Activated T-helper 1 cell treated with Interleukin-2 at 50 U/mL for 16 hours (primary cell): ENCODE measurements around the gene PRSS33.

ENCODE experiments used
- DNase-seq: peaks from one replicate; pipeline ENCODE4 v3.0.0-alpha.2; 2020; ENCODE audit warnings: low read depth

PRSS33 gene

DNA sequence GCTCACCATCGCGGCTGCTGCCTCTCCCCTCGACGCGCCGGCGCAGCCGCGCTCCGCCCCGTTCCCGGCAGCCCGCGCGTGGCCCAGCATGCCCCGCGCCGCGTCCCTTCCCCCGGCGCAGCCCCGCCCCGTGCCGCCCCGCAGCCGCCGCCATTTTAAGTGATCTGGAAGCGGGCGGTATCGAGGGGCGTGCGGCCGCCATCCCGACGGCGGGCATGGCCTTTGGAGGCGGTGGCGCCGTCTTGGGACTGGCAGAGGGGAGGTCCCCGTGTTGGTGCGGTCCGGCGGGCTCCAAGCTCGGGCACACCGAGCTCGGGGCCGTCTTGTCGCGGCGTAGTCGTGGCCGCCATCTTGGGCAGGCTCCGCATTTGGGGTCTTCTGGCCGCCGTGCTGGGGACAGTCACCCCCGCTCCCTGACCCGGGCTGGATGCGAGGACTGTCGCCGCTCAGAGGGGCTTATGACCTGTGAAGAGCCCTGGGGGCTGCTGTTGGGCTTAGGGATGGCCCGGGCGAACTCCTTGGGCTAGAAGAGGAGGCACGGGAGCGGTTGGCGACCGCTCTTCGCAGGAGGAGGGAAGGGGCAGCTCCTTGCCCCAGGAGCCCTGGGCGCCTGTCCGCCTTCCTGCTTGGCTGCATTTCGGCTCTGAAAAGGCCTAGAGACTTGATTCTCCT is 10.0 kb downstream of the PRSS33 start, which contains the start of gene ELOB:
TSS of gene ELOB (minus strand) at position 50 of the 672 bp plus-strand sequence. CDS start at position 9, 41 bp downstream.
- DNase-seq = peak; percentile 89

DNA sequence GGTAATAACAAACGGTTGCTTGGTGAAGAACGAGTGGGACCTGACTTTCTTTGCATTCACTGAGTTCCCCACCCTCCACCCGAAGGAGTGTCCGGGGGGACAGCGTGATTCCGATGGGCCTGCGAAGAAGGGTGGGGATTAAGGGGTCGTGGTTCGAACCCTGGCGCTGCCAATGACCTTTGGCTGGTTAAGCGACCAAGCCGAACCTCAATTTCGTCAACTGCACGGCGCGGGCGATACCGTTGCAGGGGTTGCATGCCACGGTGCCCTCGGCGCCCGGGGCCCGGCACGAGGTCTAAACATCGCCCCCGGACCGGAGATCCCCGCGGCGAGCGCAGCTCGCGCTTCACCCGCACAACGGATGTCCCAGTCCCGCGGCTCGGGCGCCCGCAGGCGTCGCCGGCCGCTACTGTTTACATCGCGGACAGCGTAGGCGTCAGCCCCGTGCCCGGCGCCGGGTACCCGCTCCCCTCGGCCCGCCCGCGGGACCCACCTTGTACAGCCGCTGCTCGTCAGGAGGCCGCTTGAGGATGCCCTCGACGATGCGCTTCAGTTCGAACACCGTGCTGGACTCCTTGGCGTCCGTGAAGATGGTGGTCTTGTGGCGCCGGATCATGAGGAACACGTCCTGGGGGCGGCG is 10.7 kb downstream of the PRSS33 start:
- peak; percentile 22 for DNase-seq

DNA sequence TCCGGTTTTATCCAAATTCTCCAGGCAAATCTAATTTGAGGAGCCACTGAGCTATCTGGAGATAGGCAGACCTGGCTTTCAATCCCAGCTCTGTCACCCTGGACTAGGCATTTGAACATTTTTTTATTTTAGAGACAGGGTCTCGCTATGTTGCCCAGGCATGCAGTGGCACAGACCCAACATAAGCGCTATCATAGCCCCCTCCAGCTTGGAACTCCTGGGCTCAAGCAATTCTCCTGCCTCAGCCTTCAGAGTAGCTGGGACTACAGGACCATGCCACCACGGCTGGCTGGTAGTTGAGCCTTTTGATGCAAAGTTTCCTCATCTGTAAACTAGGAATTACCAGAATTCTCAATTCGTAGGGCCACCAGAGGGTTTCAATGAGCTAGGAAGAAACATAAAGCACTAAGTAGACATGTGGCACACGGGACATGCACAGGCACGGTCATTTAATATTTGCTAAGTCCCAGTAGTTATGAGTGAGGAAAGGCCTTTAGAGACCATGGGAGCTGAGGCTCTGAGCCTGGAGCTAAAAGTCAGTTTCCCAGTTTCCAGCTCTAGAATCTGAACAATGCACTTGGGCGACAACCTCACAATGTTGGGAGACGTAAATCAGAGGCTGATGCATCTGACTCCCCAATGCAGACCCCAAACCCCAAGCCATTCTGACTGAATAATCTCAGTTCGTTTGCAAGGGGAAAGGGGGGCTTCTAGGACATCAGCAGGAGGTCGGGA is 11.4 kb downstream of the PRSS33 start:
- DNase-seq = no peak

DNA sequence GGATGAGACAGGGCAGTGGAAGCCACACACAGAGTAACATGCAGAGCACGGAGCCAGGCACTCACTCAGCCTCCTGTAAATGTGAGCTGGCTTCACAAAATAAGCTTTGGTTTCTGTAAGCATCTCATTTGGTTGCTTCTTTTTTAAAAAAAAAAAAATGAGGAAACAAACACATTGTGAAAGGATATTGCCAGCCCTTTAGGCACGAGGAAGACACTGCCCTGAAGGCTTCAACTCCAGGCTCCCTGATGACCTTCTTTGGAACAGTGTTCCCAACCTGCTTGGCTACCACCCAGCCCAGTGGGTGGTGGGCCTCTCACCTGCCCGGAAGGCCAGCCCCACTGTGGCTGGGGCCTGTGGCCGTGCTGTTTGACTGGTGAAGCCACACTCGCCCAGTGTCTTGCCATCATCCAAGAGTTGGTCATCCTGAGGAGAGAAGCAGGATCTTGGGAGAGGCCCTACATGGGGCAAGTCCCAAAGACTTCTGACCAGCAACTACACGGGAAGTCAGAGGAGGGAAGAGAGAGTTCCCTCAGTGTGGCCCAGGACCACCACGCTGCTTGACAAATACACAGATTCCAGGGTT is 12.1 kb downstream of the PRSS33 start:
- no peak for DNase-seq

GRCh38 chr16:2774161-2774891 is 13.0 kb downstream of the PRSS33 start:
- DNase-seq = no peak

- DNase-seq = no peak
These were observed 14.0 kb downstream of the PRSS33 start for GRCh38 chr16:2773188-2773968.

- no peak for DNase-seq
These were observed 15.6 kb downstream of the PRSS33 start for GRCh38 chr16:2771496-2772402.

- no peak for DNase-seq
These were observed 17.1 kb downstream of the PRSS33 start for GRCh38 chr16:2770057-2770951.

GRCh38 chr16:2769675-2770056 is 17.7 kb downstream of the PRSS33 start:
- DNase-seq = no peak

DNA sequence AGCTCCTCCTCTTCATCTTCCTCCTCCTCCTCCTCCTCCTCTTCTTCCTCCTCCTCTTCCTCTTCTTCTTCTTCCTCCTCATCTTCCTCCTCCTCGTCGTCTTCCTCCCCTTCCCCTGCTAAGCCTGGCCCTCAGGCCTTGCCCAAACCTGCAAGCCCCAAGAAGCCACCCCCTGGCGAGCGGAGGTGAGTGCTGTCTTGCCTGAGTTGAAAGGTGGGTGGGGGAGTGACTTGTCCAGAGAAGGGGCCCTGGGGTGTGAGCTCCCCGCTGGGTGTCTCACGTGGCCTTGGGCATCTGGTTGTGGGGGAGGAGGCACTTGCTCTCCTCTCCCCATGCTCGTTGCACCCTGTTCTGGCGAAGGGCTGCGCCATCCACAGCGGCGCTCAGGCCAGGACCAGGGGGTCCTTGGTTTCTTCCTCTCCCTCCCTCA is 18.2 kb downstream of the PRSS33 start:
- no peak for DNase-seq

DNA sequence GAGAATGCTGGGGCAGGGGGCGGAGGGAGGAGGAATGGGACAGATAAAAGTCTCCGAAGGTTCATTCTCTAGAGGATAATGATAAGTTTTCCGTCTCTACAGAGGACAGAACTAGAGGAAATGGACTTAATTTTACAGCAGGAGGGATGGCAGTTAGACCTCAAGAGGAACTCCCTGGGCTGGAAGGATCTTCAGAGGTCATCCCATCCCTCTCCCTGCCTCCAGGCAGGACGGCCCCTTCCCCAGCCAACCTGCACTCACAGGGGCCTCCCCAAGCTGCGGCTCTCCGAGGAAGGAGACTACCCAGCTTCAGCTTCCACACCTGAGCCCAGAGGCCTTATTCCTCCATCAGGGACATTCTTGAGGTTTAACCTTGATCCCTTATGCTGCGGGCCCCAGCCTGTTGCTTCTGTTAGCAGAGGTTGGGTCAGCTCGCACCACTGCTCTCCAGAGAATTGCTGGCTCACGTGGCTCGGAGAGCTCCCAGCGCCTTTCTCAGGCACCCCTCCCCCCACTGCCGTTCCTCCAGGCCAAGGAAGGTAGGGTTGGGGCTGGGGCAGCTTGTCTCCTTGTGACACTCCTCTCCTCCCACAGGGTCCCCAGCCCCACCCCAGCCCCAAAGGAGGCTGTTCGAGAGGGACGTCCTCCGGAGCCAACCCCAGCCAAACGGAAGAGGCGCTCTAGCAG is 18.8 kb downstream of the PRSS33 start:
- no peak for DNase-seq

DNA sequence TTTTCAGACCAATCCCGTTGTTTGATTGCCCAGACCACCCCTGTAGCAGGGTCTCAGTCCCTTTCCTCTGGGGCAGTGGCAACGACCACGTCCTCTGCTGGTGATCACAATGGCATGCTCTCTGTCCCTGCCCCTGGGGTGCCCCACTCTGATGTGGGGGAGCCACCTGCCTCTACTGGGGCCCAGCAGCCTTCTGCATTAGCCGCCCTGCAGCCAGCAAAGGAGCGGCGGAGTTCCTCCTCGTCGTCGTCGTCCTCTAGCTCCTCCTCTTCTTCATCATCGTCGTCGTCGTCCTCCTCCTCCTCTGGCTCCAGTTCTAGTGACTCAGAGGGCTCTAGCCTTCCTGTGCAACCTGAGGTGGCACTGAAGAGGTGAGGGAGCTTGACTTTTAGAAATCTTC is 19.5 kb downstream of the PRSS33 start:
- no peak for DNase-seq

DNA sequence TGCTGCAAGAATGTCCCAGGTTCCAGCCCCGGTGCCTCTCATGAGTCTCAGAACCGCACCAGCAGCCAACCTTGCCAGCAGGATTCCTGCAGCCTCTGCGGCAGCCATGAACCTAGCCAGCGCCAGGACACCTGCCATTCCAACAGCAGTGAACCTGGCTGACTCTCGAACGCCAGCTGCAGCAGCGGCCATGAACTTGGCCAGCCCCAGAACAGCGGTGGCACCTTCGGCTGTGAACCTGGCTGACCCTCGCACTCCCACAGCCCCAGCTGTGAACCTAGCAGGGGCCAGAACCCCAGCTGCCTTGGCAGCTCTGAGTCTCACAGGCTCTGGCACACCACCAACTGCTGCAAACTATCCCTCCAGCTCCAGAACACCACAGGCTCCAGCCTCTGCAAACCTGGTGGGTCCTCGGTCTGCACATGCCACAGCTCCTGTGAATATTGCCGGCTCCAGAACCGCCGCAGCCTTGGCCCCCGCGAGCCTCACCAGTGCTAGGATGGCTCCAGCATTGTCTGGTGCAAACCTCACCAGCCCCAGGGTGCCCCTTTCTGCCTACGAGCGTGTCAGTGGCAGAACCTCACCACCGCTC is 20.1 kb downstream of the PRSS33 start:
- no peak for DNase-seq

GRCh38 chr16:2766430-2767139 is 20.8 kb downstream of the PRSS33 start:
- no peak for DNase-seq

- no peak for DNase-seq
These were observed 21.6 kb downstream of the PRSS33 start for GRCh38 chr16:2765462-2766404.

DNA sequence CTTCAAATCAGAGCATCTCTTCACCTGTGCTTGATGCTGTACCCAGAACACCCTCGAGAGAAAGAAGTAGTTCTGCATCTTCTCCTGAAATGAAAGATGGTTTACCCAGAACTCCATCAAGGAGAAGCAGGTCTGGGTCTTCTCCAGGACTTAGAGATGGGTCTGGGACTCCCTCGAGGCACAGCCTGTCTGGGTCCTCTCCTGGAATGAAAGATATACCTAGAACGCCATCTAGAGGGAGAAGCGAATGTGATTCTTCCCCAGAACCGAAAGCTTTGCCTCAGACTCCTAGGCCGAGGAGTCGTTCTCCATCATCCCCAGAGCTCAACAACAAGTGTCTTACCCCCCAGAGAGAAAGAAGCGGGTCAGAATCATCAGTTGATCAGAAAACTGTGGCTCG is 22.6 kb downstream of the PRSS33 start:
- DNase-seq = no peak
